Esophagus squamous epithelium (tissue), 5 donors: ENCODE measurements around the gene TMCC3. TPM values are rescaled to one million over a fixed set of nuclear protein-coding genes. Genes with fewer than 3 reads are reported as not detected.
"Not testable (repeated sequence)": the region's sequence is repeated elsewhere in the genome, so short reads cannot be mapped to it uniquely, and the experiment has no call there.

Experiments
- DNase-seq: peaks from one replicate; lab custom pipeline; 2025; lab: John Stamatoyannopoulos, UW
- H3K27ac ChIP-seq, 4 donors: fragments of 200-600 bp; sonication (generic); one replicate each; pipeline ENCODE4 v1.5.1; 2016 to 2019; ENCODE audit warnings: mild to moderate bottlenecking in 1 of 4
- H3K27me3 ChIP-seq, 4 donors: fragments of 200-600 bp; sonication (generic); 1 replicate in 3 of 4; 2 replicates in 1 of 4; pipeline versions ENCODE4 v1.5.1 to v1.6.0; 2017 to 2021; ENCODE audit warnings: antibody characterized with exemption in 1 of 4
- H3K36me3 ChIP-seq, 3 donors: fragments of 200-600 bp; sonication (generic); one replicate each; pipeline ENCODE4 v1.5.1; 2016 to 2019
- H3K4me1 ChIP-seq, 3 donors: fragments of 200-600 bp; sonication (generic); one replicate each; pipeline ENCODE4 v1.5.1; 2017 to 2019
- H3K4me3 ChIP-seq, 4 donors: fragments of 200-600 bp; sonication (generic); 1 replicate in 3 of 4; 2 replicates in 1 of 4; pipeline ENCODE4 v1.5.1; 2016 to 2019; ENCODE audit warnings: mild to moderate bottlenecking in 2 of 4, moderate library complexity in 1 of 4
- H3K9me3 ChIP-seq, 3 donors: fragments of 200-600 bp; sonication (generic); one replicate each; pipeline ENCODE4 v1.5.1; 2016 to 2019
- CTCF ChIP-seq, 6 experiments: fragments of 450-650 bp in 4 of 6; fragments of 200-600 bp in 2 of 6; sonication (generic) in 2 of 6; IDR thresholded peaks; one replicate each; pipeline ENCODE4 v1.5.1; 2016 to 2019; ENCODE audit warnings: antibody characterized with exemption in 6 of 6, mild to moderate bottlenecking in 4 of 6, moderate library complexity in 4 of 6
- POLR2A ChIP-seq, 4 donors: fragments of 450-650 bp; IDR thresholded peaks; one replicate each; pipeline ENCODE4 v1.6.1; 2017; ENCODE audit warnings: antibody characterized with exemption in 4 of 4, mild to moderate bottlenecking in 4 of 4, moderate library complexity in 3 of 4
- WGBS, 2 donors: methylation state at CpG; one replicate each; pipeline ENCODE4 v1.1.5; 2018; 5-methylcytosine and 5-hydroxymethylcytosine counted together
- intact Hi-C: fragments of 100-400 bp; cut with DNase I; formaldehyde crosslinking; loops from one replicate; pipeline ENCODE4 v1.15.0; 2022
- total RNA-seq, 4 donors: library from RNA; depleted of rRNA; stranded (reverse); fragments of >200 nt; gene quantifications; one replicate each; pipeline ENCODE4 v1.1.0, GENCODE V29; 2016
- donor health status: DM: yes; HTN: yes; CAD: no.

TMCC3 gene
- total RNA-seq, 4 donors from 2014 or later, result 6.8 to 14.2 (median 10.5) TPM

- intact Hi-C loops, result no loop called here
- H3K9me3 ChIP-seq, result no peaks in the 10 kb centered on the region
- H3K27ac ChIP-seq, result peak overlapping the region; percentile 40 to 74 (median 64)
- no peaks in the 10 kb centered on the region for H3K27me3 ChIP-seq
- H3K36me3 ChIP-seq, result no peaks in the 10 kb centered on the region
- H3K4me3 ChIP-seq, result peak overlapping the region in 3 of 4 donors; percentile 3 to 38 (median 18)
- WGBS, 2 donors, result 68 to 69% methylated on average over 5 to 11 of the region's 11 CpGs
- H3K4me1 ChIP-seq, result peaks cover 16 to 67% (median 31%) of the 10 kb centered on the region in 3 donors
- no peak for DNase-seq
- TF ChIP-seq POLR2A (IDR thresholded peaks at IDR 0.05), result no peak
- TF ChIP-seq CTCF (IDR thresholded peaks at IDR 0.05), result no peak
Measured at GRCh38 chr12:94616203-94616729, 34.1 kb downstream of the TMCC3 start.

GRCh38 chr12:94615260-94616181, 34.8 kb downstream of the TMCC3 start:
- DNase-seq, result no peak
- H3K9me3 ChIP-seq, result no peaks in the 10 kb centered on the region
- peaks cover 16 to 60% (median 28%) of the 10 kb centered on the region in 3 donors for H3K4me1 ChIP-seq
- peak overlapping the region in 3 of 4 donors; percentile 3 to 38 (median 18) for H3K4me3 ChIP-seq
- TF ChIP-seq CTCF (IDR thresholded peaks at IDR 0.05) (no peak), POLR2A (IDR thresholded peaks at IDR 0.05) (no peak)
- 17 to 29% methylated on average over 12 to 13 of the region's 14 CpGs for WGBS, 2 donors
- no peaks in the 10 kb centered on the region for H3K36me3 ChIP-seq
- intact Hi-C loops, result no loop called here
- H3K27ac ChIP-seq, result peak overlapping the region; percentile 40 to 74 (median 64)
- H3K27me3 ChIP-seq, result no peaks in the 10 kb centered on the region

GRCh38 chr12:94614288-94614721, 36.1 kb downstream of the TMCC3 start:
- DNase-seq, result no peak
- peaks cover 16 to 52% (median 25%) of the 10 kb centered on the region in 3 donors for H3K4me1 ChIP-seq
- no peak overlapping the region for H3K4me3 ChIP-seq
- no peaks in the 10 kb centered on the region for H3K27me3 ChIP-seq
- peak overlapping the region in 1 of 4 donors; percentile 64 for H3K27ac ChIP-seq
- 72 to 77% methylated on average over 3 of the region's 3 CpGs for WGBS, 2 donors
- H3K36me3 ChIP-seq, result no peaks in the 10 kb centered on the region
- TF ChIP-seq POLR2A (IDR thresholded peaks at IDR 0.05) (no peak), CTCF (IDR thresholded peaks at IDR 0.05) (no peak)
- H3K9me3 ChIP-seq, result no peaks in the 10 kb centered on the region
- intact Hi-C loops, result no loop called here

DNA sequence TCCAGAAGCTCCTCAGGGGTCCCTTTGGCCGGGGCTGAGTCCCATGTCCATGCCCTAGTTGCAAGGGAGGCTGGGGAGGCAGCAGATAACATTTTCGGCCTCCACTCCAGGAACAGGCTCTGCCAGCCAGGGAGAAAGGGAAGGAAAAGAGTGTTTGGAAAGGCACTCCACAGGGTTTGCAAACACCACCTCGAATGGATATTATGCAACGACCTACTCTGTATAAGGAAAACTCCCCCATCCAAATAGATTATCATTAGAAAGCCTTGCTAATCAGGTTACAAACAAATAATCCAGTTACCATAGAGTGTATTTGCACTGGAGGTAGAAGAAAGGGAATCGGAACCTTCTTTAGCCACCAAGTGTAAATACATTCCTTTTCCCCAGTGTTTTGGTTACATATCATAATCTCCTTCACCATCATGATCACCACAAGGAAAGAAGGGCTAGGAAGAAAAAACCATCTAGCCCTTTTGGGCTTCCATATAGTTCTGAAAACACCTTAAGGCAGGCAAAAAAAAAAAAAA, 40.4 kb downstream of the TMCC3 start:
- H3K9me3 ChIP-seq, result no peaks in the 10 kb centered on the region
- WGBS, 2 donors, result 61 to 71% methylated on average over 5 of the region's 5 CpGs
- DNase-seq, result no peak

GRCh38 chr12:94606810-94607209, 43.5 kb downstream of the TMCC3 start:
- H3K27ac ChIP-seq, H3K27me3 ChIP-seq, H3K4me3 ChIP-seq, DNase-seq, H3K36me3 ChIP-seq, H3K9me3 ChIP-seq, intact Hi-C loops: not testable (repeated sequence)
- H3K4me1 ChIP-seq, result peaks cover 0 to 21% (median 0%) of the 10 kb centered on the region in 3 donors
- WGBS, 2 donors, result 83 to 94% methylated on average over 5 to 6 of the region's 6 CpGs

More for the DNA sequence above, 40.4 kb downstream of the TMCC3 start:
- intact Hi-C loops, result no loop called here
- H3K4me1 ChIP-seq, result peaks cover 5 to 9% (median 5%) of the 10 kb centered on the region in 3 donors
- no peak for TF ChIP-seq CTCF (IDR thresholded peaks at IDR 0.05)
- TF ChIP-seq POLR2A (IDR thresholded peaks at IDR 0.05), result no peak
- H3K4me3 ChIP-seq, result no peak overlapping the region
- H3K27ac ChIP-seq, result no peak overlapping the region
- H3K36me3 ChIP-seq, result no peaks in the 10 kb centered on the region
- H3K27me3 ChIP-seq, result no peaks in the 10 kb centered on the region
